ENCODE measurements around the gene CYP2D6. TPM values are rescaled to one million over a fixed set of nuclear protein-coding genes. Genes with fewer than 3 reads are reported as not detected.

Gene CYP2D6
- total RNA-seq, 1 experiment from 2014 or later: 2.7 TPM

DNA sequence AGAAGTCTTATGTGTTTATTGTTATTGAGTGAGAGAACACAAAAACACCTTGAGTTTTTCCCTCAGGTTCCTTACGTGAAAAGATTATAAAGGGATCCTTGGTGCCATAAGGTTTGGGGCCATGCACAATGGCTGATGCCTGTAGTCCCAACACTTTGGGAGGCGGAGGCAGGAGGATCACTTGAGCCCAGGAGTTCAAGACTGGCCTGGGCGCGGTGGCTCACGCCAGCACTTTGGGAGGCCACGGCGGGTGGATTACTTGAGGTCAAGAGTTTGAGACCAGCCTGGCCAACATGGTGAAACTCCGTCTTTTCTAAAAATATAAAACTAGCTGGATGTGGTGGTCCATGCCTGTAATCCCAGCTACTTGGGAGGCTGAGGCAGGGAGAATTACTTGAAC, 45.7 kb downstream of the CYP2D6 start:
- TF ChIP-seq POLR2AphosphoS5 (IDR thresholded peaks at IDR 0.05; ENCODE audit: low read depth, low read length) (no peak), SIN3A (IDR thresholded peaks at IDR 0.05; ENCODE audit: borderline replicate concordance, insufficient read depth, low read depth, low read length) (no peak)
- TF ChIP-seq, protein P1, sequence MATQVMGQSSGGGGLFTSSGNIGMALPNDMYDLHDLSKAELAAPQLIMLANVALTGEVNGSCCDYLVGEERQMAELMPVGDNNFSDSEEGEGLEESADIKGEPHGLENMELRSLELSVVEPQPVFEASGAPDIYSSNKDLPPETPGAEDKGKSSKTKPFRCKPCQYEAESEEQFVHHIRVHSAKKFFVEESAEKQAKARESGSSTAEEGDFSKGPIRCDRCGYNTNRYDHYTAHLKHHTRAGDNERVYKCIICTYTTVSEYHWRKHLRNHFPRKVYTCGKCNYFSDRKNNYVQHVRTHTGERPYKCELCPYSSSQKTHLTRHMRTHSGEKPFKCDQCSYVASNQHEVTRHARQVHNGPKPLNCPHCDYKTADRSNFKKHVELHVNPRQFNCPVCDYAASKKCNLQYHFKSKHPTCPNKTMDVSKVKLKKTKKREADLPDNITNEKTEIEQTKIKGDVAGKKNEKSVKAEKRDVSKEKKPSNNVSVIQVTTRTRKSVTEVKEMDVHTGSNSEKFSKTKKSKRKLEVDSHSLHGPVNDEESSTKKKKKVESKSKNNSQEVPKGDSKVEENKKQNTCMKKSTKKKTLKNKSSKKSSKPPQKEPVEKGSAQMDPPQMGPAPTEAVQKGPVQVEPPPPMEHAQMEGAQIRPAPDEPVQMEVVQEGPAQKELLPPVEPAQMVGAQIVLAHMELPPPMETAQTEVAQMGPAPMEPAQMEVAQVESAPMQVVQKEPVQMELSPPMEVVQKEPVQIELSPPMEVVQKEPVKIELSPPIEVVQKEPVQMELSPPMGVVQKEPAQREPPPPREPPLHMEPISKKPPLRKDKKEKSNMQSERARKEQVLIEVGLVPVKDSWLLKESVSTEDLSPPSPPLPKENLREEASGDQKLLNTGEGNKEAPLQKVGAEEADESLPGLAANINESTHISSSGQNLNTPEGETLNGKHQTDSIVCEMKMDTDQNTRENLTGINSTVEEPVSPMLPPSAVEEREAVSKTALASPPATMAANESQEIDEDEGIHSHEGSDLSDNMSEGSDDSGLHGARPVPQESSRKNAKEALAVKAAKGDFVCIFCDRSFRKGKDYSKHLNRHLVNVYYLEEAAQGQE (IDR thresholded peaks at IDR 0.05; ENCODE audit: insufficient read depth in 1 of 2, low read depth in 2 of 2, low read length in 1 of 2): no peak
- DNase-seq (ENCODE audit: low read depth, low spot score) (no peak), ATAC-seq (no peak)
- POLR2A ChIA-PET: no interaction called here
- Histone ChIP-seq H3K4me3 (ENCODE audit: low read depth in 2 of 2, low read length in 2 of 2) (no peak overlapping the region), H3K27ac (ENCODE audit: low read length) (no peak overlapping the region), H3K9me3 (ENCODE audit: control insufficient read depth, insufficient read depth, low read depth, low read length) (no peaks in the 10 kb centered on the region), H3K27me3 (ENCODE audit: control insufficient read depth, insufficient read depth, low read length) (no peaks in the 10 kb centered on the region), H3K4me1 (ENCODE audit: control insufficient read depth, insufficient read depth, low read length) (peaks cover 8% of the 10 kb centered on the region; the same call in 1 of the 2 replicates), H3K36me3 (ENCODE audit: control insufficient read depth, insufficient read depth, low read length) (peaks cover 3% of the 10 kb centered on the region)
- in situ Hi-C loops (cut with HindIII; ENCODE audit: low pct_unique_long_range_greater_than_20kb, low sequenced_read_pairs) (no loop called here), intact Hi-C loops (cut with micrococcal nuclease; ENCODE audit: unreplicated experiment) (no loop called here)
- CTCF ChIA-PET: interaction anchor here (0.6 kb wide), 1 partner anchor 16 kb away, joined by 9 read pairs; no protein-coding TSS in a partner anchor
- BruUV-seq (replicated peaks): no TSS peak

DNA sequence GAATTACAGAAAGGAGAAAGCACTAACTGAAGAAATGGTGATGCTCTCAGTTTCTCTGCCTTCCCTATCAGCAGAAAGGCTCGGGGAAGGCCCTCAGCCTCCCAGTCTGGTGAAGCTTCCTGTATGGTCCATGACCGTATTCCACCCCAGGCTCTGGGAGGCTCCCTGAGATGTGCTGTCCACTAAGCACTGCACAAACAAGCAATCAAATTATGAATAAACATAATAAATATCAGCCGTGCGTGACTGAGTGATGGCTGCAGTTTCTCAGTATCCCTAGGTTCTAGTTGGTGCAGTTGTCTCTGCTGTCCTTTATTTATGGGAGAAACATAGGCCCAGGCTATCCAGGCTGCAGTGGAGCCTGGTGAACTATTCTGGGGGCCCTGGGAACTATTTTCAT, 47.5 kb downstream of the CYP2D6 start:
- intact Hi-C loops (cut with micrococcal nuclease; ENCODE audit: unreplicated experiment): no loop called here
- H3K9me3 ChIP-seq (ENCODE audit: control insufficient read depth, insufficient read depth, low read depth, low read length): no peaks in the 10 kb centered on the region
- H3K4me1 ChIP-seq (ENCODE audit: control insufficient read depth, insufficient read depth, low read length): peaks cover 13% of the 10 kb centered on the region
- in situ Hi-C loops (cut with HindIII; ENCODE audit: low pct_unique_long_range_greater_than_20kb, low sequenced_read_pairs): no loop called here
- no peak overlapping the region for H3K4me3 ChIP-seq (ENCODE audit: low read depth in 2 of 2, low read length in 2 of 2)
- POLR2A ChIA-PET: no interaction called here
- no peak for TF ChIP-seq TCF7L2 (IDR thresholded peaks at IDR 0.05; ENCODE audit: low read depth, low read length)
- no peak for TF ChIP-seq POLR2AphosphoS5 (IDR thresholded peaks at IDR 0.05; ENCODE audit: low read depth, low read length)
- no peak for TF ChIP-seq SIN3A (IDR thresholded peaks at IDR 0.05; ENCODE audit: borderline replicate concordance, insufficient read depth, low read depth, low read length)
- TF ChIP-seq, protein P1 (IDR thresholded peaks at IDR 0.05; ENCODE audit: insufficient read depth in 1 of 2, low read depth in 2 of 2, low read length in 1 of 2): no peak
- TF ChIP-seq, protein P2, sequence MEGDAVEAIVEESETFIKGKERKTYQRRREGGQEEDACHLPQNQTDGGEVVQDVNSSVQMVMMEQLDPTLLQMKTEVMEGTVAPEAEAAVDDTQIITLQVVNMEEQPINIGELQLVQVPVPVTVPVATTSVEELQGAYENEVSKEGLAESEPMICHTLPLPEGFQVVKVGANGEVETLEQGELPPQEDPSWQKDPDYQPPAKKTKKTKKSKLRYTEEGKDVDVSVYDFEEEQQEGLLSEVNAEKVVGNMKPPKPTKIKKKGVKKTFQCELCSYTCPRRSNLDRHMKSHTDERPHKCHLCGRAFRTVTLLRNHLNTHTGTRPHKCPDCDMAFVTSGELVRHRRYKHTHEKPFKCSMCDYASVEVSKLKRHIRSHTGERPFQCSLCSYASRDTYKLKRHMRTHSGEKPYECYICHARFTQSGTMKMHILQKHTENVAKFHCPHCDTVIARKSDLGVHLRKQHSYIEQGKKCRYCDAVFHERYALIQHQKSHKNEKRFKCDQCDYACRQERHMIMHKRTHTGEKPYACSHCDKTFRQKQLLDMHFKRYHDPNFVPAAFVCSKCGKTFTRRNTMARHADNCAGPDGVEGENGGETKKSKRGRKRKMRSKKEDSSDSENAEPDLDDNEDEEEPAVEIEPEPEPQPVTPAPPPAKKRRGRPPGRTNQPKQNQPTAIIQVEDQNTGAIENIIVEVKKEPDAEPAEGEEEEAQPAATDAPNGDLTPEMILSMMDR (IDR thresholded peaks at IDR 0.05): no peak
- H3K27me3 ChIP-seq (ENCODE audit: control insufficient read depth, insufficient read depth, low read length): no peaks in the 10 kb centered on the region
- no peak for ATAC-seq
- no peak for DNase-seq (ENCODE audit: low read depth, low spot score)
- H3K27ac ChIP-seq (ENCODE audit: low read length): no peak overlapping the region
- peaks cover 3% of the 10 kb centered on the region for H3K36me3 ChIP-seq (ENCODE audit: control insufficient read depth, insufficient read depth, low read length)
- CTCF ChIA-PET: no interaction called here
- BruUV-seq (replicated peaks): no TSS peak
